A549 treated with Hydrocortisone at 1 μM for 4 hours (cell line): Measurements from ENCODE around the gene FARP1. TPM values are rescaled to one million over a fixed set of nuclear protein-coding genes. Genes with fewer than 3 reads are reported as not detected.

Experiments
- total RNA-seq: library from RNA; stranded (reverse); fragments of 200-300 nt; extraction: Qiagen RNA extraction; gene quantifications from 5 replicates; pipeline ENCODE4 v1.2.3, GENCODE V29; 2022

The FARP1 gene, protein sequence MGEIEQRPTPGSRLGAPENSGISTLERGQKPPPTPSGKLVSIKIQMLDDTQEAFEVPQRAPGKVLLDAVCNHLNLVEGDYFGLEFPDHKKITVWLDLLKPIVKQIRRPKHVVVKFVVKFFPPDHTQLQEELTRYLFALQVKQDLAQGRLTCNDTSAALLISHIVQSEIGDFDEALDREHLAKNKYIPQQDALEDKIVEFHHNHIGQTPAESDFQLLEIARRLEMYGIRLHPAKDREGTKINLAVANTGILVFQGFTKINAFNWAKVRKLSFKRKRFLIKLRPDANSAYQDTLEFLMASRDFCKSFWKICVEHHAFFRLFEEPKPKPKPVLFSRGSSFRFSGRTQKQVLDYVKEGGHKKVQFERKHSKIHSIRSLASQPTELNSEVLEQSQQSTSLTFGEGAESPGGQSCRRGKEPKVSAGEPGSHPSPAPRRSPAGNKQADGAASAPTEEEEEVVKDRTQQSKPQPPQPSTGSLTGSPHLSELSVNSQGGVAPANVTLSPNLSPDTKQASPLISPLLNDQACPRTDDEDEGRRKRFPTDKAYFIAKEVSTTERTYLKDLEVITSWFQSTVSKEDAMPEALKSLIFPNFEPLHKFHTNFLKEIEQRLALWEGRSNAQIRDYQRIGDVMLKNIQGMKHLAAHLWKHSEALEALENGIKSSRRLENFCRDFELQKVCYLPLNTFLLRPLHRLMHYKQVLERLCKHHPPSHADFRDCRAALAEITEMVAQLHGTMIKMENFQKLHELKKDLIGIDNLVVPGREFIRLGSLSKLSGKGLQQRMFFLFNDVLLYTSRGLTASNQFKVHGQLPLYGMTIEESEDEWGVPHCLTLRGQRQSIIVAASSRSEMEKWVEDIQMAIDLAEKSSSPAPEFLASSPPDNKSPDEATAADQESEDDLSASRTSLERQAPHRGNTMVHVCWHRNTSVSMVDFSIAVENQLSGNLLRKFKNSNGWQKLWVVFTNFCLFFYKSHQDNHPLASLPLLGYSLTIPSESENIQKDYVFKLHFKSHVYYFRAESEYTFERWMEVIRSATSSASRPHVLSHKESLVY
- total RNA-seq: 15.1 to 18.4 TPM (median 15.5 TPM) in 5 replicates

GRCh38 chr13:98142380-98143156, at the start of gene FARP1:
TSS of gene FARP1 (plus strand) at chr13:98143094. CDS start at chr13:98213243, 70,149 bp downstream.

DNA sequence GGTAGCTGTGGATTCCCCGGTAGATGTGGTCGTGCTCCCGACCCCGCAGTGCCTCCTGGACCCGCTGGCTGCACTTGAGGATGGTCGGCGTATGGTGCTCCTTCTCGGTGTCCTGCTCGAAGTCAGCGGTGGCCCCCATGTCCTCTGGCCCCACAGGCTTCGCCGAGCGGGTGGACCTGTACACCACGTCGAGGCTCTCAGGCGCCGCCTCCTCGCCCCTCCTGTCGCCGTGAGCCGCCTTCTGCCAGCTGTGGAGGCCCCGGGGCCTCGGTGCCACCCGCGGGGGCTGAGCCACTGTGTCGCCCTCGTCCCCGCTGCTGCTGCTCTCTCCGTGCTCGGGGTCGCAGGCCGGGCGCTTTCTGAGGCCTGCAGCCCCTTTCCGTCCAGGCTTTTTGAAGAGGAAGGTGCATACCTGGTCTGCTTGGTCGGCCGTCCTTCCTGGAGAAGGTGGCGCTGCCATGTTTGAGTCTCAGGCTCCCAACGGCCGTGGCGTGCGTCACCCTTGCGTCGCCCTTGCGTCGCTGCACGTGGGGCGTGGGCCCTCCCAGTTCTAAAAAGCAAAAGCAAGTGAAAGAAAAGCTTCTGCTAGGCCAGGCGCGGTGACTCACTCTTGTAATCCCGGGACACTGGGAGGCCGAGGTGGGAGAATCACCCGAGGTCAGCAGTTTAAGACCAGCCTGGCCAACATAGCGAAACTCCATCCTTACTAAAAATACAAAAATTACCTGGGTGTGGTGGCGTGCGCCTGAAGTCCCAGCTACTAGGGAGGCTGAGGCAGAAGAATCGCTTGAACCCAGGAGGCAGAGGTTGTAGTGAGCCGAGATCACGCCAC, 34.1 kb downstream of the FARP1 start, which contains the start of gene RNF113B:
TSS of gene RNF113B (minus strand) at position 493 of the 832 bp plus-strand sequence. CDS start at position 460, 33 bp downstream.

Other genes starting within 250 kb of the FARP1 start
- 69.0 to 109 TPM (median 82.5 TPM) in 5 replicates for gene IPO5, start 189.4 kb upstream of the FARP1 start, total RNA-seq
- gene RNF113B, start 34.2 kb downstream of the FARP1 start, total RNA-seq: not detected in 5 replicates